Measurements from ENCODE around the gene ATF6.

ATF6 gene

GRCh38 chr1:161743231-161743630, 22.9 kb upstream of the ATF6 start:
- H3K27me3 ChIP-seq (ENCODE audit: control insufficient read depth in 3 of 3, insufficient read depth in 3 of 3, low read depth in 1 of 3, low read length in 3 of 3): peaks cover 0 to 34% (median 0%) of the 10 kb centered on the region in 3 experiments

GRCh38 chr1:161747801-161748200, 18.3 kb upstream of the ATF6 start:
- Histone ChIP-seq H3K36me3 (replicated peaks in 1 of 2; ENCODE audit: control insufficient read depth in 2 of 2, insufficient read depth in 2 of 2, low read length in 2 of 2) (peaks cover 2 to 21% of the 10 kb centered on the region in 2 donors), H3K9me3 (replicated peaks in 1 of 2; ENCODE audit: control insufficient read depth in 2 of 2, insufficient read depth in 1 of 2, low read depth in 1 of 2, low read length in 2 of 2) (no peaks in the 10 kb centered on the region), H2BK15ac (ENCODE audit: low read length) (no peak overlapping the region), H4K91ac (ENCODE audit: low read depth, low read length, poor library complexity) (no peak overlapping the region), H3K27me3 (ENCODE audit: control insufficient read depth in 3 of 3, insufficient read depth in 3 of 3, low read depth in 1 of 3, low read length in 3 of 3) (peaks cover 0 to 13% (median 0%) of the 10 kb centered on the region in 3 experiments), H3K79me1 (ENCODE audit: low read depth, low read length) (no peaks in the 10 kb centered on the region), H3K4ac (ENCODE audit: low read length) (no peak overlapping the region), H4K8ac (ENCODE audit: low read depth, low read length) (no peak overlapping the region), H2BK12ac (ENCODE audit: low read length) (no peak overlapping the region), H3K4me2 (ENCODE audit: insufficient read depth, low read length, poor library complexity, severe bottlenecking) (no peak overlapping the region), H3K23ac (ENCODE audit: low read depth, low read length, poor library complexity) (no peak overlapping the region), H2AK5ac (ENCODE audit: low read depth, low read length) (no peak overlapping the region), H2BK5ac (ENCODE audit: low read length) (no peak overlapping the region), H3K27ac (replicated peaks; ENCODE audit: low read length) (no peak overlapping the region), H2AFZ (ENCODE audit: low read length) (no peak overlapping the region), H3K14ac (ENCODE audit: low read length) (no peak overlapping the region), H3K4me1 (ENCODE audit: control insufficient read depth in 2 of 2, insufficient read depth in 1 of 2, low read depth in 1 of 2, low read length in 2 of 2) (peaks cover 1 to 11% of the 10 kb centered on the region in 2 donors), H2BK120ac (ENCODE audit: low read depth, low read length) (no peak overlapping the region), H3K18ac (ENCODE audit: low read length) (no peak overlapping the region), H3K9ac (ENCODE audit: low read depth, low read length, poor library complexity) (no peak overlapping the region), H3K4me3 (ENCODE audit: low read length in 2 of 2) (no peak overlapping the region)
- WGBS, 2 donors (ENCODE audit: extremely low coverage in 2 of 2, insufficient read length in 2 of 2, insufficient replicate concordance in 1 of 2): no CpG with 5 or more reads among the region's 6 CpGs
- no peak for DNase-seq (ENCODE audit: low spot score)

More at GRCh38 chr1:161743231-161743630, 22.9 kb upstream of the ATF6 start:
- Histone ChIP-seq H3K4me1 (ENCODE audit: control insufficient read depth in 2 of 2, insufficient read depth in 1 of 2, low read depth in 1 of 2, low read length in 2 of 2) (peaks cover 0 to 9% of the 10 kb centered on the region in 2 donors), H3K9me3 (replicated peaks in 1 of 2; ENCODE audit: control insufficient read depth in 2 of 2, insufficient read depth in 1 of 2, low read depth in 1 of 2, low read length in 2 of 2) (no peaks in the 10 kb centered on the region), H4K8ac (ENCODE audit: low read depth, low read length) (no peak overlapping the region), H3K27ac (replicated peaks; ENCODE audit: low read length) (no peak overlapping the region), H2BK5ac (ENCODE audit: low read length) (no peak overlapping the region), H2BK15ac (ENCODE audit: low read length) (no peak overlapping the region), H3K23ac (ENCODE audit: low read depth, low read length, poor library complexity) (no peak overlapping the region), H3K4me3 (ENCODE audit: low read length in 2 of 2) (peak overlapping the region in 1 of 2 donors; percentile 8), H3K4me2 (ENCODE audit: insufficient read depth, low read length, poor library complexity, severe bottlenecking) (no peak overlapping the region), H2BK120ac (ENCODE audit: low read depth, low read length) (no peak overlapping the region), H3K79me1 (ENCODE audit: low read depth, low read length) (no peaks in the 10 kb centered on the region), H2AK5ac (ENCODE audit: low read depth, low read length) (no peak overlapping the region), H3K18ac (ENCODE audit: low read length) (no peak overlapping the region), H3K36me3 (replicated peaks in 1 of 2; ENCODE audit: control insufficient read depth in 2 of 2, insufficient read depth in 2 of 2, low read length in 2 of 2) (no peaks in the 10 kb centered on the region), H3K4ac (ENCODE audit: low read length) (no peak overlapping the region), H3K9ac (ENCODE audit: low read depth, low read length, poor library complexity) (no peak overlapping the region), H3K14ac (ENCODE audit: low read length) (no peak overlapping the region), H2AFZ (ENCODE audit: low read length) (no peak overlapping the region), H4K91ac (ENCODE audit: low read depth, low read length, poor library complexity) (no peak overlapping the region), H2BK12ac (ENCODE audit: low read length) (no peak overlapping the region)
- no peak for DNase-seq (ENCODE audit: low spot score)
- WGBS, 2 donors (ENCODE audit: extremely low coverage in 2 of 2, insufficient read length in 2 of 2, insufficient replicate concordance in 1 of 2): no CpG with 5 or more reads among the region's 9 CpGs

GRCh38 chr1:161749509-161750407, 16.4 kb upstream of the ATF6 start, which contains the start of gene DUSP12:
TSS of gene DUSP12 (plus strand) at chr1:161749786. CDS start at chr1:161749802, 16 bp downstream.
- peaks cover 1 to 2% of the 10 kb centered on the region in 2 donors for H3K4me1 ChIP-seq (ENCODE audit: control insufficient read depth in 2 of 2, insufficient read depth in 1 of 2, low read depth in 1 of 2, low read length in 2 of 2)
- H3K36me3 ChIP-seq (replicated peaks in 1 of 2; ENCODE audit: control insufficient read depth in 2 of 2, insufficient read depth in 2 of 2, low read length in 2 of 2): peaks cover 8 to 40% of the 10 kb centered on the region in 2 donors
- no peak within 1 kb of the TSS for H3K14ac ChIP-seq (ENCODE audit: low read length)
- H2BK12ac ChIP-seq (ENCODE audit: low read length): no peak within 1 kb of the TSS
- H3K27me3 ChIP-seq (ENCODE audit: control insufficient read depth in 3 of 3, insufficient read depth in 3 of 3, low read depth in 1 of 3, low read length in 3 of 3): peaks cover 0 to 6% (median 0%) of the 10 kb centered on the region in 3 experiments
- no peak within 1 kb of the TSS for H4K91ac ChIP-seq (ENCODE audit: low read depth, low read length, poor library complexity)
- peak within 1 kb of the TSS; percentile 97 for H3K27ac ChIP-seq (replicated peaks; ENCODE audit: low read length)
- no peaks in the 10 kb centered on the region for H3K79me1 ChIP-seq (ENCODE audit: low read depth, low read length)
- peak; percentile 92 for DNase-seq (ENCODE audit: low spot score)
- H3K4me2 ChIP-seq (ENCODE audit: insufficient read depth, low read length, poor library complexity, severe bottlenecking): peak within 1 kb of the TSS; percentile 51
- peak within 1 kb of the TSS; percentile 63 for H2AK5ac ChIP-seq (ENCODE audit: low read depth, low read length)
- no CpG with 5 or more reads among the region's 65 CpGs for WGBS, 2 donors (ENCODE audit: extremely low coverage in 2 of 2, insufficient read length in 2 of 2, insufficient replicate concordance in 1 of 2)
- H3K4me3 ChIP-seq (ENCODE audit: low read length in 2 of 2): peak within 1 kb of the TSS; percentile 84 to 96
- peak within 1 kb of the TSS; percentile 88 for H2BK15ac ChIP-seq (ENCODE audit: low read length)
- no peak within 1 kb of the TSS for H2BK120ac ChIP-seq (ENCODE audit: low read depth, low read length)
- H2BK5ac ChIP-seq (ENCODE audit: low read length): peak within 1 kb of the TSS; percentile 85
- peak within 1 kb of the TSS; percentile 87 for H4K8ac ChIP-seq (ENCODE audit: low read depth, low read length)
- peak within 1 kb of the TSS; percentile 87 for H3K23ac ChIP-seq (ENCODE audit: low read depth, low read length, poor library complexity)
- peak within 1 kb of the TSS; percentile 99 for H3K18ac ChIP-seq (ENCODE audit: low read length)
- H3K9me3 ChIP-seq (replicated peaks in 1 of 2; ENCODE audit: control insufficient read depth in 2 of 2, insufficient read depth in 1 of 2, low read depth in 1 of 2, low read length in 2 of 2): no peaks in the 10 kb centered on the region
- H3K9ac ChIP-seq (ENCODE audit: low read depth, low read length, poor library complexity): peak within 1 kb of the TSS; percentile 99
- peak within 1 kb of the TSS; percentile 81 for H3K4ac ChIP-seq (ENCODE audit: low read length)
- peak within 1 kb of the TSS; percentile 95 for H2AFZ ChIP-seq (ENCODE audit: low read length)

- no peak overlapping the region for H3K4ac ChIP-seq (ENCODE audit: low read length)
- H3K79me1 ChIP-seq (ENCODE audit: low read depth, low read length): peaks cover 2% of the 10 kb centered on the region
- H3K27ac ChIP-seq (replicated peaks; ENCODE audit: low read length): no peak overlapping the region
- no peak overlapping the region for H3K4me3 ChIP-seq (ENCODE audit: low read length in 2 of 2)
- no peak overlapping the region for H3K23ac ChIP-seq (ENCODE audit: low read depth, low read length, poor library complexity)
- H3K4me2 ChIP-seq (ENCODE audit: insufficient read depth, low read length, poor library complexity, severe bottlenecking): no peak overlapping the region
- no peak overlapping the region for H3K18ac ChIP-seq (ENCODE audit: low read length)
- no peak overlapping the region for H2AFZ ChIP-seq (ENCODE audit: low read length)
- no peak overlapping the region for H2BK5ac ChIP-seq (ENCODE audit: low read length)
- H3K14ac ChIP-seq (ENCODE audit: low read length): no peak overlapping the region
- DNase-seq (ENCODE audit: low spot score): no peak
- H2BK12ac ChIP-seq (ENCODE audit: low read length): no peak overlapping the region
- H2BK15ac ChIP-seq (ENCODE audit: low read length): no peak overlapping the region
- no peak overlapping the region for H2BK120ac ChIP-seq (ENCODE audit: low read depth, low read length)
- H3K9ac ChIP-seq (ENCODE audit: low read depth, low read length, poor library complexity): no peak overlapping the region
- H2AK5ac ChIP-seq (ENCODE audit: low read depth, low read length): no peak overlapping the region
- WGBS, 2 donors (ENCODE audit: extremely low coverage in 2 of 2, insufficient read length in 2 of 2, insufficient replicate concordance in 1 of 2): no CpG with 5 or more reads among the region's 7 CpGs
- H3K9me3 ChIP-seq (replicated peaks in 1 of 2; ENCODE audit: control insufficient read depth in 2 of 2, insufficient read depth in 1 of 2, low read depth in 1 of 2, low read length in 2 of 2): no peaks in the 10 kb centered on the region
- H3K4me1 ChIP-seq (ENCODE audit: control insufficient read depth in 2 of 2, insufficient read depth in 1 of 2, low read depth in 1 of 2, low read length in 2 of 2): no peaks in the 10 kb centered on the region
- no peak overlapping the region for H4K8ac ChIP-seq (ENCODE audit: low read depth, low read length)
- no peaks in the 10 kb centered on the region for H3K27me3 ChIP-seq (ENCODE audit: control insufficient read depth in 3 of 3, insufficient read depth in 3 of 3, low read depth in 1 of 3, low read length in 3 of 3)
- no peak overlapping the region for H4K91ac ChIP-seq (ENCODE audit: low read depth, low read length, poor library complexity)
- peaks cover 2 to 8% of the 10 kb centered on the region in 2 donors for H3K36me3 ChIP-seq (replicated peaks in 1 of 2; ENCODE audit: control insufficient read depth in 2 of 2, insufficient read depth in 2 of 2, low read length in 2 of 2)
Observed at GRCh38 chr1:161763522-161764098, 2.5 kb upstream of the ATF6 start.

All from neuronal stem cell (in vitro differentiated cells).